Smooth muscle cell (in vitro differentiated cells): Measurements from ENCODE around the gene NEDD4L. TPM values are rescaled to one million over a fixed set of nuclear protein-coding genes. Genes with fewer than 3 reads are reported as not detected.

Experiments used
- DNase-seq: peaks from one replicate; lab custom pipeline; 2025; ENCODE audit not compliant: unreplicated experiment; lab: John Stamatoyannopoulos, UW
- H2AFZ ChIP-seq: fragments of 200-600 bp; sonication (generic); 2 replicates; pipeline ENCODE4 v1.6.0; 2016; ENCODE audit warnings: antibody characterized with exemption, low read depth, mild to moderate bottlenecking
- H3F3A ChIP-seq: fragments of 200-600 bp; sonication (generic); 2 replicates; pipeline ENCODE4 v1.6.0; 2017; ENCODE audit warnings: antibody characterized with exemption, low read depth
- H3K27ac ChIP-seq: fragments of 200-600 bp; sonication (generic); 2 replicates; pipeline ENCODE4 v1.5.1; 2016; ENCODE audit warnings: low read depth, mild to moderate bottlenecking
- H3K27me3 ChIP-seq: fragments of 200-600 bp; sonication (generic); 2 replicates; pipeline ENCODE4 v1.6.1; 2016; ENCODE audit warnings: low read depth, mild to moderate bottlenecking
- H3K36me3 ChIP-seq: fragments of 200-600 bp; sonication (generic); 2 replicates; pipeline ENCODE4 v1.5.1; 2016; ENCODE audit warnings: low read depth
- H3K4me1 ChIP-seq: fragments of 200-600 bp; sonication (generic); 2 replicates; pipeline ENCODE4 v1.5.1; 2016; ENCODE audit warnings: low read depth
- H3K4me2 ChIP-seq: fragments of 200-600 bp; sonication (generic); 2 replicates; pipeline ENCODE4 v1.6.0; 2016; ENCODE audit warnings: mild to moderate bottlenecking
- H3K4me3 ChIP-seq: fragments of 200-600 bp; sonication (generic); 2 replicates; pipeline ENCODE4 v1.5.1; 2016; ENCODE audit warnings: mild to moderate bottlenecking
- H3K79me2 ChIP-seq: fragments of 200-600 bp; sonication (generic); 2 replicates; pipeline ENCODE4 v1.6.0; 2016; ENCODE audit warnings: low read depth, mild to moderate bottlenecking
- H3K9ac ChIP-seq: fragments of 200-600 bp; sonication (generic); 2 replicates; pipeline ENCODE4 v1.6.0; 2016; ENCODE audit warnings: low read depth
- H3K9me3 ChIP-seq: fragments of 200-600 bp; sonication (generic); replicated peaks from 2 replicates; pipeline ENCODE4 v1.5.1; 2016; ENCODE audit warnings: low read depth
- H4K20me1 ChIP-seq: fragments of 200-600 bp; sonication (generic); 2 replicates; pipeline ENCODE4 v1.6.0; 2016; ENCODE audit warnings: low read depth
- CTCF ChIP-seq: fragments of 200-600 bp; sonication (generic); IDR thresholded peaks from 2 replicates; pipeline ENCODE4 v1.5.1; 2017; ENCODE audit warnings: borderline replicate concordance, mild to moderate bottlenecking, antibody characterized with exemption; ENCODE audit not compliant: insufficient read depth, poor library complexity, severe bottlenecking
- WGBS: methylation state at CpG from one replicate; pipeline ENCODE4 v1.1.7; 2016; ENCODE audit warnings: low lambda C conversion rate; 5-methylcytosine and 5-hydroxymethylcytosine counted together
- polyA plus RNA-seq: library from polyadenylated mRNA; unstranded; fragments of >200 nt; fragmentation: Nextera tagmentation; extraction: Ambion mirVana; gene quantifications from 2 replicates; pipeline ENCODE4 v1.2.1, GENCODE V29; 2016
- total RNA-seq: library from RNA; depleted of rRNA; stranded (reverse); fragments of >200 nt; gene quantifications from 2 replicates; pipeline ENCODE4 v1.2.3, GENCODE V29; 2014

Gene NEDD4L
- total and polyA plus RNA-seq, 2 experiments from 2014 or later: 8.7 to 41.3 TPM

DNA sequence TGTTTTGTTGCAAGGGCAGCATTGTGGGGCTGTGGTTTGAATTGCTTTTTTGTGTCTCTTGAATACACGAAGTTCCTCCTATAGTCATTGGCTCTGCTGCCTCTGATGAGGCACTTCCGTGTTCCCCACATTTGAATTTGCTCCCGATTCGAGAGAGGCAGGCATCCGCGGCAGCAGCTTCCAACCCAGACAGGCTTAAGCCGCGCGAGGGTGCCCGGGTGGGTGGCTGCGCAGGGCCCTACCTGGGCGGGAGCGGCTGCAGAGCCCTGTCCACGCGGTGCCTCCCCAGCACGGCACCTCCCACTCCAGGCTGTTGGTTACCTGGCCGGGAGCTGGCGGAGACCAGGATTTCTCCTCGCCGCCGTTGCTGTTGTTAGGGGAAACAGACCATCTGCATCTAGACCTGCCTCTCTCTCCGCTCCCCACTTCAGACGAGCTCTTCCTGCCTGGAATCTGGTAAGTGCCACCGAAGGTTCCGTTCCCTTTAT, 151.3 kb downstream of the NEDD4L start:
- peak overlapping the region; percentile 77 for H3K4me2 ChIP-seq
- H3K79me2 ChIP-seq: no peaks in the 10 kb centered on the region
- H3K27ac ChIP-seq: no peak overlapping the region
- no peaks in the 10 kb centered on the region for H3K9me3 ChIP-seq
- no peaks in the 10 kb centered on the region for H3K36me3 ChIP-seq
- H3K9ac ChIP-seq: no peak overlapping the region
- peaks cover 20% of the 10 kb centered on the region for H3K27me3 ChIP-seq
- no peaks in the 10 kb centered on the region for H3F3A ChIP-seq
- TF ChIP-seq CTCF: no peak
- WGBS: 3% methylated on average over 21 of the region's 25 CpGs
- peak overlapping the region; percentile 13 for H2AFZ ChIP-seq
- H4K20me1 ChIP-seq: no peaks in the 10 kb centered on the region
- peak overlapping the region; percentile 45 for H3K4me3 ChIP-seq
- no peak for DNase-seq
- H3K4me1 ChIP-seq: peaks cover 4% of the 10 kb centered on the region

GRCh38 chr18:58196164-58196563, 152.1 kb downstream of the NEDD4L start:
- Histone ChIP-seq H3K27ac (no peak overlapping the region), H2AFZ (no peak overlapping the region), H3K9me3 (no peaks in the 10 kb centered on the region), H3K9ac (no peak overlapping the region), H4K20me1 (no peaks in the 10 kb centered on the region), H3F3A (no peaks in the 10 kb centered on the region), H3K79me2 (no peaks in the 10 kb centered on the region), H3K36me3 (no peaks in the 10 kb centered on the region), H3K27me3 (peaks cover 20% of the 10 kb centered on the region), H3K4me1 (peaks cover 4% of the 10 kb centered on the region), H3K4me3 (peak overlapping the region; percentile 45), H3K4me2 (peak overlapping the region; percentile 77)
- no peak for TF ChIP-seq CTCF
- 59% methylated on average over 3 of the region's 3 CpGs for WGBS
- DNase-seq: no peak

DNA sequence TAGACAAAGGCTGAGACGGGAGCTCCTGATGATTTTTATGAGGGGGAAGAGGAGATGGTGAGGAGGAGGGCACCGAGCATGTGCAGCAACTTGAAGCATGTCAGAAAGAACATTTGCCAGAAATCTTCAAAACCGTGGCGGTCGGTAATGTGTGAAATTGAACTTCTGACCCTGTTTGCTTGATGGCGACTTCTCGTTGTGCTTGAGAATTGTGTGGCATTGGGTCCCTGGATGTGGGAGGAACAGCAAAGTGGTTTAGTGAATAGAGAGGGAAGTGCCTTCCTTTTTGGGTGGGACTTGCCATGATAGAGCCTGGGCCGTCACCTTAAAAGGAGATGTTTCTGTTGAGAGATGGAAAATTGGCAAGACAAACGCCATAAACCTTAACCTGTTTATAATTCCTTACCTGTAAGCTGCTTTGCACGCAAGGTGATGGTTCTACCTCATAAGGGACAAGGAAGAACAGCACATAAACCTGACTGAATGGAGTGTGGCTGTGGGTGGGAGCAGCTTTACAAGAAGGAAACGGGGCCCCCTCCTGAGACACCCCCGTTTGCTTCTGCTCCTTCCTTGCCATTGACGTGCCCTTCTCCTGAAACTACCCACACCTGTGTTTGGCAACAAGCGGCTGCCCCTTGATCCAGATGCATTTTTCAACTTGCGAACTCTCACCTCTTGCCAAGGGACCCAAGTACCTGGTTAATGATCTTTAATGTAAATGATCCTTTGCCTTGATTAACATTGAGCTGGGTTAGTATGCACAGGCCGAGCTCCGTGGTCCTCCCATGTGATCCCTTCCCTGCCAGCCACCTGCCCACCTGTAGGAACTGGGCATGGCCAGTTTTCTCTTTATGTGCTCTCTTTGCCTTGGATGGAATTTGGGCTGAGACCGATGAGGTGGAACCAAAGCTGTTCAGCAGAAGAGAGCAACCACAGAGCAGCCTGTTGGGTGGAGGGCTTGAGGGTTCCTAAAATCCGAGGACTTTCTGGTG, 153.2 kb downstream of the NEDD4L start:
- Histone ChIP-seq H3K9me3 (no peaks in the 10 kb centered on the region), H3K36me3 (no peaks in the 10 kb centered on the region), H3K4me1 (peaks cover 4% of the 10 kb centered on the region), H3K9ac (no peak overlapping the region), H3K4me3 (peak overlapping the region; percentile 45), H3K27ac (no peak overlapping the region), H3K79me2 (no peaks in the 10 kb centered on the region), H3K4me2 (no peak overlapping the region), H3K27me3 (peaks cover 20% of the 10 kb centered on the region), H2AFZ (no peak overlapping the region), H3F3A (no peaks in the 10 kb centered on the region), H4K20me1 (no peaks in the 10 kb centered on the region)
- 79% methylated on average over 19 of the region's 19 CpGs for WGBS
- TF ChIP-seq CTCF: no peak
- DNase-seq: no peak
